SK-N-SH treated with all-trans-retinoic acid at 6 μM for 48 hours (cell line): ENCODE measurements around the gene UNCX.
"Not testable (repeated sequence)": the region's sequence is repeated elsewhere in the genome, so short reads cannot be mapped to it uniquely, and the experiment has no call there.

Source experiments
- ARNTL ChIP-seq: fragments of 450-650 bp; formaldehyde crosslinking; IDR thresholded peaks from 2 replicates; pipeline ENCODE4 v1.5.0; 2020; ENCODE audit warnings: low read depth, mild to moderate bottlenecking, moderate library complexity, borderline replicate concordance
- BACH2 ChIP-seq: fragments of 250-450 bp; sonication (Bioruptor Pico); IDR thresholded peaks from 2 replicates; pipeline ENCODE4 v1.9.0; 2021; ENCODE audit warnings: mild to moderate bottlenecking, borderline replicate concordance
- ISL1 ChIP-seq: fragments of 250-450 bp; sonication (Bioruptor Pico); IDR thresholded peaks from 2 replicates; pipeline ENCODE4 v2.1.2; 2022; ENCODE audit warnings: mild to moderate bottlenecking, moderate library complexity
- PPARA ChIP-seq: fragments of 250-450 bp; sonication (Bioruptor Pico); IDR thresholded peaks from 2 replicates; pipeline ENCODE4 v1.5.0; 2020; ENCODE audit warnings: mild to moderate bottlenecking, borderline replicate concordance
- RARB ChIP-seq: fragments of 250-450 bp; sonication (Bioruptor Pico); IDR thresholded peaks from 2 replicates; pipeline ENCODE4 v1.8.0; 2021; ENCODE audit warnings: mild to moderate bottlenecking, moderate library complexity
- SNAI2 ChIP-seq: fragments of 250-450 bp; sonication (Bioruptor Pico); IDR thresholded peaks from 2 replicates; pipeline ENCODE4 v1.5.0; 2020; ENCODE audit warnings: mild to moderate bottlenecking, moderate library complexity
- TOX ChIP-seq: fragments of 250-450 bp; sonication (Bioruptor Pico); IDR thresholded peaks from 2 replicates; pipeline ENCODE4 v1.8.0; 2021; ENCODE audit warnings: mild to moderate bottlenecking, moderate library complexity, borderline replicate concordance
- ZFP3 ChIP-seq: fragments of 250-450 bp; sonication (Bioruptor Pico); IDR thresholded peaks from 2 replicates; pipeline ENCODE4 v1.5.0; 2020; ENCODE audit warnings: mild to moderate bottlenecking, moderate library complexity
- ZFP30 ChIP-seq: fragments of 450-650 bp; formaldehyde crosslinking; IDR thresholded peaks from 2 replicates; pipeline ENCODE4 v1.5.0; 2022; ENCODE audit warnings: mild to moderate bottlenecking, moderate library complexity
- ZNF70 ChIP-seq: fragments of 450-650 bp; formaldehyde crosslinking; IDR thresholded peaks from 2 replicates; pipeline ENCODE4 v1.5.0; 2020; ENCODE audit warnings: mild to moderate bottlenecking, moderate library complexity
- TF ChIP-seq, protein P1 (sequence below): fragments of 250-450 bp; sonication (Bioruptor Pico); IDR thresholded peaks from 2 replicates; pipeline ENCODE4 v1.8.0; 2020; ENCODE audit warnings: mild to moderate bottlenecking, moderate library complexity, borderline replicate concordance

DNA sequence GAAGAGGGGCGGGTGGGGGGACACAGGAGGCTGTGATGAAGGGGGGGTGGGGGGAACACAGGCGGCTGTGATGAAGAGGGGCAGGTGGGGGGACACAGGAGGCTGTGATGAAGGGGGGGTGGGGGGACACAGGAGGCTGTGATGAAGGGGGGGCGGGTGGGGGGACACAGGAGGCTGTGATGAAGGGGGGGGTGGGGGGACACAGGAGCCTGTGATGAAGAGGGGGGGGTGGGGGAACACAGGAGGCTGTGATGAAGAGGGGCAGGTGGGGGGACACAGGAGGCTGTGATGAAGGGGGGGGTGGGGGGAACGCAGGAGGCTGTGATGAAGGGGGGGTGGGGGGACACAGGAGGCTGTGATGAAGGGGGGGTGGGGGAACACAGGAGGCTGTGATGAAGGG, 36.2 kb upstream of the UNCX start:
- not testable (repeated sequence) for TF ChIP-seq SNAI2; ARNTL; ZFP3; ZNF70; RARB (CRISPR knock-in tag); ZFP30; BACH2; PPARA; ISL1 (CRISPR knock-in tag); TOX (CRISPR knock-in tag)
- TF ChIP-seq, protein P1, sequence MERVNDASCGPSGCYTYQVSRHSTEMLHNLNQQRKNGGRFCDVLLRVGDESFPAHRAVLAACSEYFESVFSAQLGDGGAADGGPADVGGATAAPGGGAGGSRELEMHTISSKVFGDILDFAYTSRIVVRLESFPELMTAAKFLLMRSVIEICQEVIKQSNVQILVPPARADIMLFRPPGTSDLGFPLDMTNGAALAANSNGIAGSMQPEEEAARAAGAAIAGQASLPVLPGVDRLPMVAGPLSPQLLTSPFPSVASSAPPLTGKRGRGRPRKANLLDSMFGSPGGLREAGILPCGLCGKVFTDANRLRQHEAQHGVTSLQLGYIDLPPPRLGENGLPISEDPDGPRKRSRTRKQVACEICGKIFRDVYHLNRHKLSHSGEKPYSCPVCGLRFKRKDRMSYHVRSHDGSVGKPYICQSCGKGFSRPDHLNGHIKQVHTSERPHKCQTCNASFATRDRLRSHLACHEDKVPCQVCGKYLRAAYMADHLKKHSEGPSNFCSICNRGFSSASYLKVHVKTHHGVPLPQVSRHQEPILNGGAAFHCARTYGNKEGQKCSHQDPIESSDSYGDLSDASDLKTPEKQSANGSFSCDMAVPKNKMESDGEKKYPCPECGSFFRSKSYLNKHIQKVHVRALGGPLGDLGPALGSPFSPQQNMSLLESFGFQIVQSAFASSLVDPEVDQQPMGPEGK (CRISPR knock-in tag), result not testable (repeated sequence)
